GM18526 (cell line): Measurements from ENCODE around the gene HSPA6.

Experiments used
- POLR2A ChIP-seq: IDR thresholded peaks from 3 replicates; pipeline ENCODE4 v1.6.1; 2011; ENCODE audit not compliant: insufficient read length; ENCODE audit errors: extremely low read depth

The HSPA6 gene

DNA sequence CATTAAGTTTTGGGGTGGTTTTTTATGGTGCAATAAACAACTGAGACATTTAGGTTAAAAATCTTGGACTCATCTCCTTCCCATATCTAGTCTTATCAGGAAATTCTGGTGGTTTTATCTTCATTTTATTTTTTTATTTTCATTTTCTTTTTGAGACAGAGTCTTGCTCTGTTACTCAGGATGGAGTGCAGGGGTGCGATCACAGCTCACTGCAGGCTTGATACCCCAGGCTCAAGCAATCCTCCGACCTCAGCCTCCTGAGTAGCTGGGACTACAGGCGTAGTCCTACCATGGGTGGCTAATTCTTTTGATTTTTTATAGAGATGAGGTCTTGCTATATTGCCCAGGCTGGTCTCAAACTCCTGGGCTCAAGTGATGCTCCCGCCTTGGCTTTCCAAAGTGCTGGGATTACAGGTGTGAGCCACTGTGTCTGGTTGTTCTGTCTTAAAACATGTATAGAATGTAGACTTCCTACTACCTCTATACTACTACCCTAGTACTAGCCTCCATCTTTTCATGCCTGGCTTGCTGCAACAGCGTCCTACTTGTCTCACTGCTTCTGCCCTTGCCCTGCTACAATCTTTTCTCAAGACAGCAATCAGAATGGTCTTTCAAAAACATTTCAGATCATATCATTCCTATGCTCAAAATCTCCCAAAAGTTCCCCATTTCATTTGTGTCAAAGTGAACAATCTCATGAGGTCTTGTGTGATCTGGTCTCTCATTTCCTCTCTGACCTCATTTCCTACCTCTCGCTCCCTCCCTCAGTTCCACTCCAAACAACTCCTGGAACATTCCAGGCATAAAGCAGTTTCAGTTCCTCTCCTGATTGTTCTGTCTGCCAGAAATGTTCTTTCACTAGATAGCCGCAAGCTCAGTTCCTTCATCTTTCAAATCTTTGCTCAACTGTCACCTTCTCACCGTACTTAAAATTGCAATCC, 25.0 kb upstream of the HSPA6 start:
- TF ChIP-seq POLR2A = no peak

DNA sequence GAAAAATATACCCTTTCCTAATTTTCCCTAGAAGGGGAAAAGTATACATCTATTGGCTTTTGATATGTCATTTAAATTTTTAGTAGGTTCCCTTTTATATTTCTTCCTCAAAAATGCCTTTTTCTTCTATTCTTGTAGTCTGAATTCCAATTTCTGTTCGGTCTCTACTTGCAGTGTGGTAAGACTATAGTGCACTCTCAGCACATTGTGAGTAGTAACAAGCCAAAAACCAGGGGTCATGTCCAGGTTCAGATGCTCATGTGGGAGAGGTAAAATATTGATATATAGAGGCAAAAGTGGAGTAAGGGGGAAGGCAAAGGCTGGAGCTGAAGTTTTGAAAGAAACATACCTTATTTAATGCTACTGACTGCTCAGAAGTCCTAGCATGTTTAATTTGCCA, 23.1 kb upstream of the HSPA6 start:
- TF ChIP-seq POLR2A = no peak

DNA sequence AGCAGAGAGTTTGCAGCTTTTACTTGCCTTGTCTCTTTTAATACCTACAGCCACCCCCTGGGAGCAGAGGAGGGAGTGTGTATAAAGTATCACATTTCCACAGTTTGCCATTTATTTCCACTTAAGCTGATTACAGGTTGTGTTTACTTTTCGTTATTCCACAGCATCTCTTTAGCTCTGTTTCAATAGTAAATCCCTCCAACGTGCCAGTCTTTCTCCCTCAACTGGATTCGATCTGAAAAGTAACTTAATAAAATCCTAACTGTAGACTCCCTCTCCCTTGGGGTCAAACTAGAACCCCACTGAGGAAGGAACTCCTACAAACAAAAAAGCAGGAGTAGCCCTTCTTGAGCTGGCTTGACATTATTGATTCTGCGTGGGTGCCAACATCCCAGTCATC, 22.2 kb upstream of the HSPA6 start:
- TF ChIP-seq POLR2A = no peak

DNA sequence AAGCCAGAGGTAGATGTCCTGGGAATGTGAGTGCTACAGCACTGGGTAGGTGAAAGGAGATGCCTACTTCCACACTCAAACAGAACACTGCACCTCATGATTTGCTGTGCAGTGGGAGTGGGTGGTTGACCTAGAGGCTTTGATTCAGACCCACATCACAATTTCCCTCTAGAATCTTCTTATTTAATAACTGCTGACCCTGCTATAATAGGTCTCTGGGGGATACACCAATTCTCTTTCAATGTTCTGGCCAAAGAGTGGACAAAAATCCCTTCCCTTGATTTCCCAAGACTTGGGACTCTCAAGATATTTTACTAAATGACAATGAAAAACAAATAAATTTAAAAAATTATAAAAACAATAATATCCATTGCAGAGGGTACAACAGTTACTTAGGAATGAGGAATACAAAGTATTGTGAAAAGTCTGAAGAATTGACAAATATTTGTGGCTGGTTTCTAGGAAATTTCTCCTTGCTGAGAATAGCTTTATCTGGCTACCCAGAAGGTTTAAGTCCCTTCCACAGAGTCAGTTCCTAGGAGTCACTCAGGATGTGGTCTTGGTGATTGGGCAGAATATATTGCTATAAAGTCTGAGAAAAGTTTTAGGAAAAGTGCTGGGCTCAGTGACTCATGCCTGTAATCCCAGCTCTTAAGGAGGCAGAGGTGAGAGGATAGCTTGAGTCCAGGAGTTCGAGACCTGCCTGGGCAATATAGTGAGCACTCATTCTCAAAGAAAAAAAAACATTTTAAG, 21.5 kb upstream of the HSPA6 start:
- TF ChIP-seq POLR2A = no peak

GRCh38 chr1:161503394-161503748, 21.0 kb upstream of the HSPA6 start:
- no peak for TF ChIP-seq POLR2A

DNA sequence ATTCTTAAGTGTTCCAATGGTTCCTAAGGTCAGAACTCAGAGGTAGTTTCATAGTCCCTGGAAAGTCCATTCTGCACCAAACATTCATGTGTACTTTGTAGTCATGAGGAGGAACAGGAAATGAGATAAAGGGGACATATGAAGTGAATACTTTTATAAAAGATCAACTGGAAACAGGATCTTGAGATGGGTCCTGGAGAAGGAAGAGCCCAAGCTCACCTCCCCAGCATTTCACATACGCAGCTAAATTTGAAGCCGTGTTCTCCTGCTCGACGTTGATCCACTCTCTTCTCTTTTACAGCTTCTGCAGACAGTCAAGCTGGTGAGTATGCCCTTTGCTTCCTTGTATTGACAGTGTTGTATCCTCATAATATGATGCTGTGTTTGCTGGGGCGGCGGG, 18.7 kb upstream of the HSPA6 start:
- TF ChIP-seq POLR2A = no peak

DNA sequence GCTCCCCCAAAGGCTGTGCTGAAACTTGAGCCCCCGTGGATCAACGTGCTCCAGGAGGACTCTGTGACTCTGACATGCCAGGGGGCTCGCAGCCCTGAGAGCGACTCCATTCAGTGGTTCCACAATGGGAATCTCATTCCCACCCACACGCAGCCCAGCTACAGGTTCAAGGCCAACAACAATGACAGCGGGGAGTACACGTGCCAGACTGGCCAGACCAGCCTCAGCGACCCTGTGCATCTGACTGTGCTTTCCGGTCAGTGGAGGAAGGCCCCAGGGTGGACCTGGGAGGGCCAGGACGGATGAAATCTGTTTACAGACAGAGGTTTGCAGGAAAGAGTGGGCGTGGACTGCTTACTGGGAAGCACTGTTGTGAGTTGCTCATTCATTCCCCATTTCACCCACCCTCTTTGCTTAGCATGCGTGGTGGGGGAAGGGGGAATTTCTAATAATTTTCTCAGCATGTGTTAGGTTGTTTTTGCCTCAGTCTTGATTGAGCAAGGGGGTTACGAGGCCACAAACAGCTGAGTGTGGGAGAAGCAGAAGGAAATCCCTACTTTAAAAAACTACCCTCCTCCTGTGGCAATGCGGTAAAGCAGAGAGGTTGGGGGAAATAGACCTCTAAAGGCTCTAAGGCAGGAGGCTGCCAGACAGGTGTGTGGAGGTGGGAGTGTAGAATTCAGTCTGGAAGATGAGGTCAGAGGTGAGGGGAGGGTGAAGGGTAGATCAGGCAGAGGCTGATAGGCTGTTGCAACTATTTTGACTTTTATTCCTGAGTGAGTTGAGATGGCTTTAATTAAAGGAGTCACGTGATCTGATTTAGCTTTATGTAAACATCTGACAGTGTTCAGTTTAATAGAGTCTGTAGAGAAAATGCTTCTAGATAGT, 17.8 kb upstream of the HSPA6 start:
- no peak for TF ChIP-seq POLR2A

DNA sequence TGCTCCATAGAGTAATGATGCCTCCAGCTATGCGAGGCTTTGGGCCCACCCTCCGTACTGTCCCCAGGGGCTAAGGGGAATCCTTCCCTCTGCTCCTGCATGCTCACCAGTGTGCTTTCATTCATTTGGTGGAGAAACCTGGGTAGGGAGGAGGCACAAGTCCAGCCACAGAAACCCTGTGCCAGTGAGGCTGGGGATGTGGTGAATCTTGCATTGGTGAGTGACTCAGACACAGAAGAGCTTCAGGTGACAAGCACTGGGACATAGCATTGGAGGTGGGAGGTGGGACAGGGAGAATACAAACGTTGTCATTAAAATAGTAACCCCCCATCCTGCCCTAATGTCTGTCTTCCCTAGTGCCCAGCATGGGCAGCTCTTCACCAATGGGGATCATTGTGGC, 13.9 kb upstream of the HSPA6 start:
- TF ChIP-seq POLR2A = no peak

GRCh38 chr1:161511018-161511755, 13.2 kb upstream of the HSPA6 start:
- no peak for TF ChIP-seq POLR2A

DNA sequence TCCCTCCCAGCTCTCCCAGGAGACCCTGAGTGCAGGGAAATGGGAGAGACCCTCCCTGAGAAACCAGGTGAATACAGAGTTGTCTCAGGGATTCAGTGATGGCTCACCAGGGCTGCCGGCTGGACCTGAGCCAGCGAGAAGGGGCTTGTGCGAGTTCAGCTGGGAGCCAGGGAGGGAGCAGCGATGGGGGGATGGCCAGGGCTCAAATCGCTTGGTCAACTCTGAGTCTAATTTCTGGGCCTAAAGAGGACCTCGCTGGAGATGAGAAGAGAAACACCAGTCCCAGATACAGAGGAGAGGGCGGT, 12.6 kb upstream of the HSPA6 start:
- TF ChIP-seq POLR2A = no peak

DNA sequence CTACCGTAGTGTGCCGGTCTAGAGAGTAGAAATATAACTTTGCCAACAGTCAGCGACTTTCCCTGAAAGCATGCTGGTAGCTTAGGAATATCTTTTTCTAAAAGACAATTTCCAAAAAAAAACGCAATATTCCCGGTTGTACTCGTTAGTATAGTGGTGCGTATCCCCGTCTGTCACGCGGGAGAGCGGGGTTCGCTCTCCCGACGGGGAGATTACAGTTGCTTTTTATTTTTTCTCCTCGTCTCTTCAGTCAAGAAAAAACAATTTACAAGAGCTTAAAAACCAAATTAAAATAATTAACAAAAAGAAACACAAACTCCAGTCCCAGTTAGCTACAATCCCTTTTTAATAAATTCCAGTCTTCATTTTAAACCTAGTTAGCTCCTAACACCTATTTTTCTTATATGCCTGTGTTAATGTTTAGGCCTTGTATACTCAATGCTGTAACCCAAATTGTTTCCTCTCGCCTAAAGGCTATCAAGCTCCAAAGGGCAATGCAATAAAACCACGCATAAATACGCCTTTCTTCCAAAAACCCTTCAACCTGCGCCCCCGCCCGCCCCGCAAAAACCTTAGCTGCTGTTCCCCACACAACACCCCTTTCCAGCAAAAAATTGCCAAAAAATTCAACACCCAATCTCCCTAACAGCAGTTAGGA, 7.8 kb downstream of the HSPA6 start:
- TF ChIP-seq POLR2A = no peak

GRCh38 chr1:161549652-161550051, 25.3 kb downstream of the HSPA6 start, which contains the start of gene FCGR3A:
TSS of gene FCGR3A (minus strand) at chr1:161549818. CDS start at chr1:161549736, 82 bp downstream.
- no peak for TF ChIP-seq POLR2A
